Spleen (tissue), 7 donors: ENCODE measurements around the gene KCNE4.

Source experiments
- CTCF ChIP-seq, 11 experiments: fragments of 200-600 bp in 7 of 11; fragments of 450-650 bp in 4 of 11; sonication (generic) in 4 of 11; IDR thresholded peaks in 8 of 11; conservative IDR thresholded peaks in 3 of 11; 1 replicate in 7 of 11; 2 replicates in 4 of 11; pipeline versions ENCODE4 v1.4.0 to v1.8.0; 2016 to 2021; ENCODE audit warnings: antibody characterized with exemption in 11 of 11, inconsistent platforms in 4 of 11, mild to moderate bottlenecking in 1 of 11
- POLR2A ChIP-seq, 3 donors: fragments of 450-650 bp; IDR thresholded peaks; one replicate each; pipeline ENCODE4 v1.5.1; 2017; ENCODE audit warnings: antibody characterized with exemption in 3 of 3, mild to moderate bottlenecking in 1 of 3
- donor health status: DM: no; HTN: no; CAD: no; lungs with moderate emphysema.
- donor health status: DM: no; HTN: no; CAD: no.
- donor health status: DM: no; HTN: no; CAD: no.

- no peak for TF ChIP-seq POLR2A (IDR thresholded peaks at IDR 0.05)
- no peak for TF ChIP-seq CTCF (IDR thresholded peaks at IDR 0.05 in 8 of 11, conservative IDR thresholded peaks at IDR 0.05 in 3 of 11)
Measured at GRCh38 chr2:223093436-223094241, 41.6 kb downstream of the KCNE4 start.
